Chondrocyte (in vitro differentiated cells): ENCODE data around the gene TANGO2. TPM values are rescaled to one million over a fixed set of nuclear protein-coding genes. Genes with fewer than 3 reads are reported as not detected.

Experiments used
- DNase-seq: peaks from one replicate; pipeline ENCODE4 v3.0.0; 2021; ENCODE audit warnings: mixed read lengths, low spot score
- H3K27ac Mint-ChIP-seq: one replicate; pipeline ENCODE4 v1.8.0; 2021; ENCODE audit warnings: mild to moderate bottlenecking, moderate library complexity, mixed read lengths; ENCODE audit not compliant: unreplicated experiment
- H3K27me3 Mint-ChIP-seq: 2 replicates; pipeline ENCODE4 v1.8.0; 2021; ENCODE audit warnings: low read depth, mixed read lengths
- H3K36me3 Mint-ChIP-seq: 2 replicates; pipeline ENCODE4 v1.8.0; 2021; ENCODE audit warnings: low read depth, mixed read lengths
- H3K4me1 Mint-ChIP-seq: 2 replicates; pipeline ENCODE4 v1.8.0; 2021; ENCODE audit warnings: low read depth, mild to moderate bottlenecking, mixed read lengths
- H3K4me3 Mint-ChIP-seq: one replicate; pipeline ENCODE4 v1.8.0; 2021; ENCODE audit warnings: mild to moderate bottlenecking, moderate library complexity, mixed read lengths; ENCODE audit not compliant: unreplicated experiment
- H3K9me3 Mint-ChIP-seq: 2 replicates; pipeline ENCODE4 v1.8.0; 2021; ENCODE audit warnings: low read depth, mixed read lengths
- long read RNA-seq: library from polyadenylated mRNA; stranded (forward); transcript quantifications from one replicate; pipeline ENCODE4 v2.0.0, GENCODE V29; 2021
- total RNA-seq: library from RNA; stranded (reverse); gene quantifications from 3 replicates; pipeline ENCODE4 v1.2.1, GENCODE V29; 2021
- TF ChIP-seq, protein P1 (sequence below): fragments of 200-600 bp; sonication (generic); IDR thresholded peaks from 2 replicates; pipeline ENCODE4 v1.5.0; 2021; ENCODE audit warnings: antibody characterized with exemption, mild to moderate bottlenecking, moderate library complexity

TANGO2 gene, protein sequence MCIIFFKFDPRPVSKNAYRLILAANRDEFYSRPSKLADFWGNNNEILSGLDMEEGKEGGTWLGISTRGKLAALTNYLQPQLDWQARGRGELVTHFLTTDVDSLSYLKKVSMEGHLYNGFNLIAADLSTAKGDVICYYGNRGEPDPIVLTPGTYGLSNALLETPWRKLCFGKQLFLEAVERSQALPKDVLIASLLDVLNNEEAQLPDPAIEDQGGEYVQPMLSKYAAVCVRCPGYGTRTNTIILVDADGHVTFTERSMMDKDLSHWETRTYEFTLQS
- 21.7 to 30.4 TPM (median 30.1 TPM) in 3 replicates for total RNA-seq
- long read RNA-seq, transcript TANGO2-201 (9 exons, 2,273 nt) = major isoform, 10 of 83 reads
- long read RNA-seq, transcript TANGO2-217 (9 exons, 2,439 nt) = minor isoform, 8 of 83 reads
- long read RNA-seq, partial matches to known transcripts = 5 of 83 reads
- long read RNA-seq, other reads (novel, unspliced or antisense) = 47 of 83 reads

DNA sequence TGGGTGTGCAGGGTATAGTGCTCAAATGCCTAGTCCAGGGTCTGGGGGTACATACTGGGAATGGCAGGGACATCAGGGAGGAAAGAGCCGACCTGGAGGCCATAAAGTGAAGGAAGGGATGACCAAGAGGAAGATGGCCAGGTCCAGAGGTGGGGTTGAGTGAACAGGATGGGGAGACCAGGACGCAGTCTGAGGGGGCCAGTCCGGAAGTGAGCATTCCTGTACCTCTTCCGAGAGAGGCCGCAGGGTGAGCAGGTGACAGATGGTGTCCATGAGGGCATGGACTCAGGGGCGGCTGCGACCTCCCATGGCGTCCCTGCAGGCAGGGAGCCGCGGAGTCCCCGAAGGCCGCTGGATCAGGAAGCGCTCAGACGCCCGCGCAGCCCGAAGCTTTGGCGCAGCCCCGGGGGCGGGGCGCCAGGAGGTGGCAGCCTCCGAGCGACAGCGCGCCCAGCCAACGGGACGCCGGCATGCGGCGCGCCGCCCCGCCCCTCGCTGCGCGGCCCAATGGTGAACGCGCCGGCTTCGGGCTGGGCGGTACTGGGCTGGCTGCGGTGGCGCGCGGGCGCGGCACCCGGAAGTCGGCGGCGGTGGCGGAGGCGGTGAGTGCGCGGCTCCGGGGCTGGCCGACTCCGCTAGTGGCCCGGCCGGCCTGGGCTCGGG is at the start of gene TANGO2:
TSS of gene TANGO2 (plus strand) at position 578 of the 663 bp plus-strand sequence. CDS start 15,689 bp downstream, outside the sequence.
- TF ChIP-seq, protein P1, sequence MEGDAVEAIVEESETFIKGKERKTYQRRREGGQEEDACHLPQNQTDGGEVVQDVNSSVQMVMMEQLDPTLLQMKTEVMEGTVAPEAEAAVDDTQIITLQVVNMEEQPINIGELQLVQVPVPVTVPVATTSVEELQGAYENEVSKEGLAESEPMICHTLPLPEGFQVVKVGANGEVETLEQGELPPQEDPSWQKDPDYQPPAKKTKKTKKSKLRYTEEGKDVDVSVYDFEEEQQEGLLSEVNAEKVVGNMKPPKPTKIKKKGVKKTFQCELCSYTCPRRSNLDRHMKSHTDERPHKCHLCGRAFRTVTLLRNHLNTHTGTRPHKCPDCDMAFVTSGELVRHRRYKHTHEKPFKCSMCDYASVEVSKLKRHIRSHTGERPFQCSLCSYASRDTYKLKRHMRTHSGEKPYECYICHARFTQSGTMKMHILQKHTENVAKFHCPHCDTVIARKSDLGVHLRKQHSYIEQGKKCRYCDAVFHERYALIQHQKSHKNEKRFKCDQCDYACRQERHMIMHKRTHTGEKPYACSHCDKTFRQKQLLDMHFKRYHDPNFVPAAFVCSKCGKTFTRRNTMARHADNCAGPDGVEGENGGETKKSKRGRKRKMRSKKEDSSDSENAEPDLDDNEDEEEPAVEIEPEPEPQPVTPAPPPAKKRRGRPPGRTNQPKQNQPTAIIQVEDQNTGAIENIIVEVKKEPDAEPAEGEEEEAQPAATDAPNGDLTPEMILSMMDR = no peak
- Mint-ChIP-seq H3K9me3 (no peaks in the 10 kb centered on the region), H3K36me3 (no peaks in the 10 kb centered on the region), H3K4me1 (peaks cover 18% of the 10 kb centered on the region), H3K4me3 (peak within 1 kb of the TSS; percentile 90), H3K27ac (peak within 1 kb of the TSS; percentile 94), H3K27me3 (peaks cover 3% of the 10 kb centered on the region)
- no peak for DNase-seq

DNA sequence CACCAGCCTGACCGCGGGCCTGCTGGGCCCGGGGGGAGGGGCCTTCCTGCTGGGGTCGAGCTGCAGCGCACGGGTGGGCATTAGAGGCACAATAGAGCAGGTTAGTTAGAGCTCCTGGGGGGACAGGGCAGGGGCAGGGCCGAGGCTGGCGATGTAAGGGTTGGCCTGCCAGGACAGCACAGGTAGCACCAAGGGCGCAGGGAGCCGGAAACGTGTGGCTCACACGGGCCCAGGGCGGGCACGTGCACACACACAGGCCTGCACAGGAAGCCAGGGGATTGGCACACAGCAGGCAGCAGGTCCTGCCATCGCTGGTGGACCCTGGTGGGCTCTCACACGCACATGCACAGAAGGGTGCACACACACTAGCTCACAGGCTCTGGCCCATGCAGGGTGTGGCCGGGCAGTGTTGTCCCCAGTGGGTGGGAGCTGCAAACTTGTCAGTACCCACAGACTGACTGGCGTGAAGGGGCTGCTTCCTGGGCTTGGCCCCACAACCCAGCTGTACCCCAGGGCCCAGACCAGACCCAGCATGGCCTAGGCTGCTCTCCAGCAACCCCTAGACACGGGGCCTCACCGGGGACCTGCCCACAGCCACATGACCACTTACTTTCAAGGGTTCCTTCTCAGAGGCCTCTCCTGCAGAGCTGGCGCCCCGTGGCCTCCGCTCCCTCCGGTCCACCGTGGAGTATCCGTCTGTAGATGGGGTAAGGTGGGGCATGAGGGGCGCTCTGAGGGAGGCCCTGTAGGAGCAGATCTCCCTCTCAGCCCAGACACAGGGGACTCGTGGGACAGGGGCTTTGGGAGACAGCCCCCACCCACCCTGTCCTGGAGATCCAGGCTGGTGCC is 49.4 kb upstream of the TANGO2 start:
- TF ChIP-seq, protein P1 = no peak
- DNase-seq = no peak

DNA sequence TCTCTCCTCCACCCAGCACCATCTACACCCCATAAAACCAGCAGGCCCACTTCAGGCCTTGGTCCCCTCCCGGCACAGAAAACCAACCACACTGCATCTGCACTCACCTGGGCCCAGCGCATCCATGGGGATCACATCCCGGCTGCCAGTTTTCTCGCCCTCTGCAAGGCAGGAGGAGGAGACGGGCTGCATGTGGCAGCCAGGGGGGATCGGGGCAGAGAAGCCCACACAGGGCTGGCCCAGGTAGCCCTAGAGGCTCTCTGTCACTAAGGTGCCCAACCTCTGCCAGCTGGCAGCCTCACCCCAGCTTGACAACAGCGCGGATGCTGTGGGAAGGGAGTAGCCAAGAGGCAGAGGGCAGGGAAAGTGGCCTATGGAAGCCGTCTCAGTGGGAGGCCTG is 48.7 kb upstream of the TANGO2 start:
- Mint-ChIP-seq H3K9me3 (no peaks in the 10 kb centered on the region), H3K36me3 (peaks cover 3% of the 10 kb centered on the region), H3K4me1 (peaks cover 7% of the 10 kb centered on the region), H3K27me3 (no peaks in the 10 kb centered on the region), H3K27ac (no peak overlapping the region), H3K4me3 (no peak overlapping the region)
- no peak for DNase-seq
- TF ChIP-seq, protein P1 = no peak

More for the DNA sequence above, 49.4 kb upstream of the TANGO2 start:
- Mint-ChIP-seq H3K4me1 (peaks cover 7% of the 10 kb centered on the region), H3K4me3 (no peak overlapping the region), H3K36me3 (peaks cover 6% of the 10 kb centered on the region), H3K9me3 (no peaks in the 10 kb centered on the region), H3K27me3 (no peaks in the 10 kb centered on the region), H3K27ac (no peak overlapping the region)

DNA sequence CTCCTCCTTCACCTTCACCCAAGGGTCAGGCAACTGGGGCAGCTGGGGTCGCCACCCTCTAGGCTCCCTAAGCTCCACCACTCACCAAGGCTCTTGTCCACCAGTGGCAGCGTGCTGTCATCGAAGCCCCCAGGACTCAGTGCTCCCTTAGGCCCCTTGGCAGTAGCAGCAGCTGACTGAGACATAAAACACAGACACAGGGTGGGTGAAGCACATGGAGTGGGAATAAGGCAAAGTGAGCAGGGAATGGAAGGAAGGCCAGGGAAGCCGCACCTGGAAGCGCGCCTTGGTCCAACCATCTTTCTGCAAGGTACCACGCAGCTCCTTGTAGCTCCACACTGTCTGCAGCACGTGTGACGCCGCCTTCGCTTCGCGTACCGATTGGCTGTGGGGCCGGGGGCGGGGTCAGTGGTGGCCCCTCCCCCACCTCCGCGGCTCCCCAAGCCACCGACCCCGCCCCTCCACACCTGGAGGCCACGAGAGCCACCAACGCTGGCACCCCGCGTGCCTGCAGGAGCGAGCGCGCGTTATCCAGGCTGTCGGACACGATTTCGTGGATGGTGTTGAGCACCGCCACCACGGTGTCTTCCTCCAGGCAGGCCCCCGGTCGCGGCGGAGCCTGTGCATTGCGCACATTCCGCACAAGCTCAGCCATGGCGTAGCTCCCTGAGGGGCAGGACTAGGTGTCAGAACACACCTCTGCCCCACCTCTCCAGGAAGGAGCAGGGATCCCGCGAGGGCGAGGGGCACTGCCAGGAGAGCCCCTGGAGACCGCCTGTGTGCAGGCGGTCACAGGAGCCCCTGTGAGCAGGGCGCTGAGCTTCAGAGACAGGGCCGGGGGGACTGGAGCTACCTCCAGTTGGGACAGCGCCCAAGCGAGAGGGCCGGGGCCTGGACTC is 48.0 kb upstream of the TANGO2 start:
- H3K4me1 Mint-ChIP-seq = peaks cover 7% of the 10 kb centered on the region
- H3K36me3 Mint-ChIP-seq = peaks cover 2% of the 10 kb centered on the region
- no peak overlapping the region for H3K4me3 Mint-ChIP-seq
- H3K27ac Mint-ChIP-seq = no peak overlapping the region
- DNase-seq = no peak
- TF ChIP-seq, protein P1 = no peak
- H3K9me3 Mint-ChIP-seq = no peaks in the 10 kb centered on the region
- H3K27me3 Mint-ChIP-seq = no peaks in the 10 kb centered on the region
